Measurements from ENCODE around the gene ZNF593OS.

DNA sequence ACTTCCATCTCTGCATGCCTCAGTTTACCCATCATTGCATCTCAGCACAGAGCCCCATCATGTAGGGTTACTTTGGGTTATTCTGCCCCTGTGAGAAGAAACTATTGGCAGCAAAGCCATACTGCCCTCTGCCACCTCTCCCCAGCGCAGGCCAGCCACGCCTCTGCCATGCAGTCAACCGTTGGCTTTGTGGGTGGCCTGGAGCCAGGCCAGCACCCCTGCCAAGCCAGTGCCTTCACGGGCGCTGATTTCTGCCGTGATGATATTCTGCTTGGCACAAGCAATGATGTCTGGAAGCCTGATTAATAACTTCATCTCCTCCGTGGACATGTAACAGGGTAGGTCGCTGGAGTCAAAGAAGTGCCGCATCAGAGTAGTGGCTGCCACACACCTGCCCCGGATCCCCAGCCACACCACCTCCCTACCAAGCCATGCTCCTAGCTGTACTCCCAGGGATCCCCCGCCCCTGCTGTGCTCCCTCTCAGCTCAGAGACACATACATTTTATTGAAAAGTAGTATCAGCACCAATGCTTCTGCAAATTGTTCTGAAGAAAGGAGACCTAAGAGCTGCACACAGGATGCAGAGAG, 47.4 kb upstream of the ZNF593OS start:
- TF ChIP-seq, protein P1, sequence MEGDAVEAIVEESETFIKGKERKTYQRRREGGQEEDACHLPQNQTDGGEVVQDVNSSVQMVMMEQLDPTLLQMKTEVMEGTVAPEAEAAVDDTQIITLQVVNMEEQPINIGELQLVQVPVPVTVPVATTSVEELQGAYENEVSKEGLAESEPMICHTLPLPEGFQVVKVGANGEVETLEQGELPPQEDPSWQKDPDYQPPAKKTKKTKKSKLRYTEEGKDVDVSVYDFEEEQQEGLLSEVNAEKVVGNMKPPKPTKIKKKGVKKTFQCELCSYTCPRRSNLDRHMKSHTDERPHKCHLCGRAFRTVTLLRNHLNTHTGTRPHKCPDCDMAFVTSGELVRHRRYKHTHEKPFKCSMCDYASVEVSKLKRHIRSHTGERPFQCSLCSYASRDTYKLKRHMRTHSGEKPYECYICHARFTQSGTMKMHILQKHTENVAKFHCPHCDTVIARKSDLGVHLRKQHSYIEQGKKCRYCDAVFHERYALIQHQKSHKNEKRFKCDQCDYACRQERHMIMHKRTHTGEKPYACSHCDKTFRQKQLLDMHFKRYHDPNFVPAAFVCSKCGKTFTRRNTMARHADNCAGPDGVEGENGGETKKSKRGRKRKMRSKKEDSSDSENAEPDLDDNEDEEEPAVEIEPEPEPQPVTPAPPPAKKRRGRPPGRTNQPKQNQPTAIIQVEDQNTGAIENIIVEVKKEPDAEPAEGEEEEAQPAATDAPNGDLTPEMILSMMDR (IDR thresholded peaks at IDR 0.05), result no peak
- TF ChIP-seq POLR2A (IDR thresholded peaks at IDR 0.05), result no peak

Measured in uterus (tissue), 2 donors.